ENCODE measurements around the gene CTIF. TPM values are rescaled to one million over a fixed set of nuclear protein-coding genes. Genes with fewer than 3 reads are reported as not detected.

CTIF gene
- polyA plus RNA-seq, 1 donor from 2014 or later, result 50.2 TPM

DNA sequence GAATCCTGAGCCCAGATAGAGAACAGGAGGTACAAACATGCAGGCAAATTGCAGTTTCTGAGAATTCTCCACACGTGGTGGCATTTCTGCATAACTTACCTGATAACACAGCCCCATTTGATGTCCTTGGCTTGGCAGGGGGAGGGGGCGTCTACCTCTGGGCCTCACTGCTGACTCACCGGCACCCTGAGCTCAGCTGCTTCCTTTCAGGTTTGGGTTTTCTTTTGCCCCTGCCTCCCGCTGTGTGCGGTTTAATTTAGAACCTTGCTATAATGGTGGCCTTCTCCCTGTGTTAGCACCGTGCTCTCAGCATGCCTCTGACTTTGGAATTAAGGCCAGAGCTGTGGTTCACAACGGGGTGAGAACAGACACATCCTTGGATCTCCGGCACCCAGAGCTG is 4.4 kb downstream of the CTIF start:
- H3K9ac ChIP-seq (ENCODE audit: low read length), result no peak overlapping the region
- H3K36me3 ChIP-seq (ENCODE audit: insufficient read depth, low read length), result no peaks in the 10 kb centered on the region
- TF ChIP-seq TAF1 (IDR thresholded peaks at IDR 0.05; ENCODE audit: low read depth) (no peak), RAD21 (conservative IDR thresholded peaks at IDR 0.05) (no peak), POLR2AphosphoS5 (IDR thresholded peaks at IDR 0.05) (no peak), SMC3 (conservative IDR thresholded peaks at IDR 0.05; ENCODE audit: poor library complexity) (no peak), EP300 (conservative IDR thresholded peaks at IDR 0.05; ENCODE audit: poor library complexity, severe bottlenecking) (no peak), MXI1 (conservative IDR thresholded peaks at IDR 0.05; ENCODE audit: poor library complexity, severe bottlenecking) (no peak), EZH2 (IDR thresholded peaks at IDR 0.05; ENCODE audit: borderline replicate concordance, insufficient read depth, low read length, poor library complexity, severe bottlenecking) (no peak)
- TF ChIP-seq, protein P1, sequence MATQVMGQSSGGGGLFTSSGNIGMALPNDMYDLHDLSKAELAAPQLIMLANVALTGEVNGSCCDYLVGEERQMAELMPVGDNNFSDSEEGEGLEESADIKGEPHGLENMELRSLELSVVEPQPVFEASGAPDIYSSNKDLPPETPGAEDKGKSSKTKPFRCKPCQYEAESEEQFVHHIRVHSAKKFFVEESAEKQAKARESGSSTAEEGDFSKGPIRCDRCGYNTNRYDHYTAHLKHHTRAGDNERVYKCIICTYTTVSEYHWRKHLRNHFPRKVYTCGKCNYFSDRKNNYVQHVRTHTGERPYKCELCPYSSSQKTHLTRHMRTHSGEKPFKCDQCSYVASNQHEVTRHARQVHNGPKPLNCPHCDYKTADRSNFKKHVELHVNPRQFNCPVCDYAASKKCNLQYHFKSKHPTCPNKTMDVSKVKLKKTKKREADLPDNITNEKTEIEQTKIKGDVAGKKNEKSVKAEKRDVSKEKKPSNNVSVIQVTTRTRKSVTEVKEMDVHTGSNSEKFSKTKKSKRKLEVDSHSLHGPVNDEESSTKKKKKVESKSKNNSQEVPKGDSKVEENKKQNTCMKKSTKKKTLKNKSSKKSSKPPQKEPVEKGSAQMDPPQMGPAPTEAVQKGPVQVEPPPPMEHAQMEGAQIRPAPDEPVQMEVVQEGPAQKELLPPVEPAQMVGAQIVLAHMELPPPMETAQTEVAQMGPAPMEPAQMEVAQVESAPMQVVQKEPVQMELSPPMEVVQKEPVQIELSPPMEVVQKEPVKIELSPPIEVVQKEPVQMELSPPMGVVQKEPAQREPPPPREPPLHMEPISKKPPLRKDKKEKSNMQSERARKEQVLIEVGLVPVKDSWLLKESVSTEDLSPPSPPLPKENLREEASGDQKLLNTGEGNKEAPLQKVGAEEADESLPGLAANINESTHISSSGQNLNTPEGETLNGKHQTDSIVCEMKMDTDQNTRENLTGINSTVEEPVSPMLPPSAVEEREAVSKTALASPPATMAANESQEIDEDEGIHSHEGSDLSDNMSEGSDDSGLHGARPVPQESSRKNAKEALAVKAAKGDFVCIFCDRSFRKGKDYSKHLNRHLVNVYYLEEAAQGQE (IDR thresholded peaks at IDR 0.05; ENCODE audit: borderline replicate concordance), result no peak
- TF ChIP-seq, protein P2, sequence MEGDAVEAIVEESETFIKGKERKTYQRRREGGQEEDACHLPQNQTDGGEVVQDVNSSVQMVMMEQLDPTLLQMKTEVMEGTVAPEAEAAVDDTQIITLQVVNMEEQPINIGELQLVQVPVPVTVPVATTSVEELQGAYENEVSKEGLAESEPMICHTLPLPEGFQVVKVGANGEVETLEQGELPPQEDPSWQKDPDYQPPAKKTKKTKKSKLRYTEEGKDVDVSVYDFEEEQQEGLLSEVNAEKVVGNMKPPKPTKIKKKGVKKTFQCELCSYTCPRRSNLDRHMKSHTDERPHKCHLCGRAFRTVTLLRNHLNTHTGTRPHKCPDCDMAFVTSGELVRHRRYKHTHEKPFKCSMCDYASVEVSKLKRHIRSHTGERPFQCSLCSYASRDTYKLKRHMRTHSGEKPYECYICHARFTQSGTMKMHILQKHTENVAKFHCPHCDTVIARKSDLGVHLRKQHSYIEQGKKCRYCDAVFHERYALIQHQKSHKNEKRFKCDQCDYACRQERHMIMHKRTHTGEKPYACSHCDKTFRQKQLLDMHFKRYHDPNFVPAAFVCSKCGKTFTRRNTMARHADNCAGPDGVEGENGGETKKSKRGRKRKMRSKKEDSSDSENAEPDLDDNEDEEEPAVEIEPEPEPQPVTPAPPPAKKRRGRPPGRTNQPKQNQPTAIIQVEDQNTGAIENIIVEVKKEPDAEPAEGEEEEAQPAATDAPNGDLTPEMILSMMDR (IDR thresholded peaks at IDR 0.05; ENCODE audit: poor library complexity, severe bottlenecking), result no peak
- H3K27ac ChIP-seq (ENCODE audit: low read length), result no peak overlapping the region
- H3K27me3 ChIP-seq (ENCODE audit: insufficient read depth, low read depth, low read length), result no peaks in the 10 kb centered on the region
- no peak overlapping the region for H2AFZ ChIP-seq (ENCODE audit: low read depth, low read length)
- peak overlapping the region; percentile 99 for H3K4me3 ChIP-seq (ENCODE audit: low read length)
- H4K20me1 ChIP-seq (ENCODE audit: insufficient read depth), result peaks cover 15% of the 10 kb centered on the region
- no peaks in the 10 kb centered on the region for H3K9me3 ChIP-seq (ENCODE audit: low read length)
- H3K79me2 ChIP-seq (replicated peaks; ENCODE audit: insufficient read depth, low read length), result peaks cover 77% of the 10 kb centered on the region
- no peaks in the 10 kb centered on the region for H3K9me2 ChIP-seq (ENCODE audit: insufficient read depth, low read length)
- H3F3A ChIP-seq (ENCODE audit: insufficient read depth, low read length, poor library complexity, severe bottlenecking), result no peaks in the 10 kb centered on the region
- no peak overlapping the region for H3K4me2 ChIP-seq (ENCODE audit: low read length)

DNA sequence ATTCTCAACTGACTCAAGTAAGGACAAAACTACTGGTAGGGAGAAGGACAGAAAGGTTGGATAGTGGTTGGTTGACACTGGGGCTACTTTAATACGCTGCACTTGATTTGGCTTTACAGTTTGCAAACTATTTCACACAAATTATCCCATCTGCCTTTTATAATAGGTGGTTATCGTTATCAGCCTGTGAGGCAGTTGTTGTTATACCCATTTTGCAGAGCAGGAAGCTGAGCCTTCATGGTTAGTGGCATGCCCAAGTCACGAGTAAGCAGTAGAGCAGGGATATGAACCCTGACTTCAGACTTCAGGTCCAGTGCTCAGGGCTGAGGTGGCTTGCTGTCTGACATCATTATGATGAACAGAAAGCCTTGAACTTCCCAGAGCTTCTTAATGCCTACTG is 5.3 kb downstream of the CTIF start:
- no peaks in the 10 kb centered on the region for H3K27me3 ChIP-seq (ENCODE audit: insufficient read depth, low read depth, low read length)

More for the DNA sequence above, 5.3 kb downstream of the CTIF start:
- H3F3A ChIP-seq (ENCODE audit: insufficient read depth, low read length, poor library complexity, severe bottlenecking), result no peaks in the 10 kb centered on the region
- no peaks in the 10 kb centered on the region for H3K9me3 ChIP-seq (ENCODE audit: low read length)
- TF ChIP-seq TAF1 (IDR thresholded peaks at IDR 0.05; ENCODE audit: low read depth), result no peak
- TF ChIP-seq, protein P1 (IDR thresholded peaks at IDR 0.05; ENCODE audit: borderline replicate concordance), result no peak
- no peak for TF ChIP-seq MXI1 (conservative IDR thresholded peaks at IDR 0.05; ENCODE audit: poor library complexity, severe bottlenecking)
- TF ChIP-seq EZH2 (IDR thresholded peaks at IDR 0.05; ENCODE audit: borderline replicate concordance, insufficient read depth, low read length, poor library complexity, severe bottlenecking), result no peak
- TF ChIP-seq SMC3 (conservative IDR thresholded peaks at IDR 0.05; ENCODE audit: poor library complexity), result no peak
- TF ChIP-seq, protein P2 (IDR thresholded peaks at IDR 0.05; ENCODE audit: poor library complexity, severe bottlenecking), result no peak
- TF ChIP-seq EP300 (conservative IDR thresholded peaks at IDR 0.05; ENCODE audit: poor library complexity, severe bottlenecking), result no peak
- TF ChIP-seq POLR2AphosphoS5 (IDR thresholded peaks at IDR 0.05), result no peak
- TF ChIP-seq RAD21 (conservative IDR thresholded peaks at IDR 0.05), result no peak
- no peak overlapping the region for H2AFZ ChIP-seq (ENCODE audit: low read depth, low read length)
- no peak overlapping the region for H3K27ac ChIP-seq (ENCODE audit: low read length)
- H3K9me2 ChIP-seq (ENCODE audit: insufficient read depth, low read length), result no peaks in the 10 kb centered on the region
- peaks cover 86% of the 10 kb centered on the region for H3K79me2 ChIP-seq (replicated peaks; ENCODE audit: insufficient read depth, low read length)
- H4K20me1 ChIP-seq (ENCODE audit: insufficient read depth), result peaks cover 15% of the 10 kb centered on the region
- no peak overlapping the region for H3K9ac ChIP-seq (ENCODE audit: low read length)
- no peaks in the 10 kb centered on the region for H3K36me3 ChIP-seq (ENCODE audit: insufficient read depth, low read length)
- H3K4me2 ChIP-seq (ENCODE audit: low read length), result no peak overlapping the region
- H3K4me3 ChIP-seq (ENCODE audit: low read length), result no peak overlapping the region

All from neural cell (in vitro differentiated cells).